NCI-H146 treated with DMSO at 0.1 percent for 48 hours (cell line): Measurements from ENCODE around the gene C10orf90.

Experiments used
- DNase-seq: peaks from one replicate; lab custom pipeline; 2025; ENCODE audit not compliant: unreplicated experiment; lab: John Stamatoyannopoulos, UW

C10orf90 gene

GRCh38 chr10:126586128-126586527 lies 84.4 kb downstream of the C10orf90 start:
- no peak for DNase-seq

GRCh38 chr10:126585249-126586017 lies 85.1 kb downstream of the C10orf90 start:
- DNase-seq, result no peak

- peak; percentile 71 for DNase-seq
Measured at GRCh38 chr10:126584836-126585235, 85.7 kb downstream of the C10orf90 start.

- no peak for DNase-seq
Measured at GRCh38 chr10:126583552-126584200, 86.8 kb downstream of the C10orf90 start.

- no peak for DNase-seq
Measured at GRCh38 chr10:126581648-126582046, 88.8 kb downstream of the C10orf90 start.

GRCh38 chr10:126580873-126581647 lies 89.4 kb downstream of the C10orf90 start:
- DNase-seq, result peak; percentile 28

- no peak for DNase-seq
Measured at GRCh38 chr10:126576336-126576735, 94.2 kb downstream of the C10orf90 start.

- DNase-seq, result no peak
Measured at GRCh38 chr10:126570621-126571602, 99.6 kb downstream of the C10orf90 start.

- no peak for DNase-seq
Measured at GRCh38 chr10:126570245-126570570, 100.3 kb downstream of the C10orf90 start.

- DNase-seq, result no peak
Measured at GRCh38 chr10:126569513-126570244, 100.8 kb downstream of the C10orf90 start.

GRCh38 chr10:126568809-126569385 lies 101.6 kb downstream of the C10orf90 start:
- no peak for DNase-seq

- no peak for DNase-seq
Measured at GRCh38 chr10:126565871-126566270, 104.6 kb downstream of the C10orf90 start.

GRCh38 chr10:126565441-126565840 lies 105.1 kb downstream of the C10orf90 start:
- DNase-seq, result no peak

- DNase-seq, result no peak
Measured at GRCh38 chr10:126564326-126564888, 106.1 kb downstream of the C10orf90 start.

GRCh38 chr10:126563361-126563760 lies 107.1 kb downstream of the C10orf90 start:
- no peak for DNase-seq

GRCh38 chr10:126561921-126562680 lies 108.4 kb downstream of the C10orf90 start:
- peak; percentile 16 for DNase-seq

- peak; percentile 47 for DNase-seq
Measured at GRCh38 chr10:126561294-126561920, 109.1 kb downstream of the C10orf90 start.

GRCh38 chr10:126558881-126559280 lies 111.6 kb downstream of the C10orf90 start:
- no peak for DNase-seq
